Glomerular endothelial cell (primary cell): ENCODE results near the gene SMOC1. TPM values are rescaled to one million over a fixed set of nuclear protein-coding genes. Genes with fewer than 3 reads are reported as not detected.

Source experiments
- DNase-seq: peaks from one replicate; pipeline ENCODE4 v3.0.0-alpha.2; 2011; ENCODE audit warnings: low read depth, low spot score; ENCODE audit errors: extremely low read depth
- total RNA-seq: library from RNA; depleted of rRNA; stranded (reverse); fragments of >200 nt; gene quantifications from 2 replicates; pipeline ENCODE4 v1.2.3, GENCODE V29; 2015

Gene SMOC1
- total RNA-seq, 1 donor from 2014 or later, result 1.1 TPM

DNA sequence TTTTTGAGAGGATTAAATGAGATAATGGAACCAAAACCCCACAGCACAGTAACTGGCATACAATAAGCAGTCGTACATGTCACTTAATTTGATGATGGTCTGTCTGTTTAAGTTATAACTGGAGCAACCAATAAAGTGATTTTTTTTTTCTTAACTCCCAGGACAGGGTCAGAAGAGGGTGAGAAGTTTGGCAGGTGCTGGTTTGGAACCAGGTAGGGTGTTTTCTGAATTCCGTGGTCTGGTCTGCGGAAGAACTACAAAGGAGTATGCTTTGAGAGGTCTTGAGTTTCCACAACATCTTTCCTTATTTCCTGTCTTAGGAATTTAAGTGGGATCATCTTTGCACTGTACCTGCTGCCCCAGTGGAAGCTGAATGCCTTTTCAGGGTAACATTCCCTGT, 197.8 kb downstream of the SMOC1 start:
- no peak for DNase-seq

GRCh38 chr14:70077720-70078119, 198.5 kb downstream of the SMOC1 start:
- DNase-seq, result no peak

GRCh38 chr14:70078329-70078728, 199.1 kb downstream of the SMOC1 start:
- no peak for DNase-seq

- no peak for DNase-seq
These were observed 200.9 kb downstream of the SMOC1 start for GRCh38 chr14:70080076-70080475.

Other genes starting within 250 kb of the SMOC1 start
- 108 and 197 TPM in 2 replicates for gene SRSF5, start 112.3 kb upstream of the SMOC1 start, total RNA-seq
- not detected in 2 replicates for gene SLC10A1, start 82.2 kb upstream of the SMOC1 start, total RNA-seq